Caki2 (cell line): ENCODE measurements around the gene SRSF7. TPM values are rescaled to one million over a fixed set of nuclear protein-coding genes. Genes with fewer than 3 reads are reported as not detected.
"Not testable (repeated sequence)": the region's sequence is repeated elsewhere in the genome, so short reads cannot be mapped to it uniquely, and the experiment has no call there.

Experiments used
- DNase-seq: peaks from one replicate; pipeline ENCODE4 v3.0.0-alpha.2; 2015; ENCODE audit warnings: low read depth
- in situ Hi-C: cut with HindIII; loops from 2 replicates; pipeline ENCODE4 v1.10.0; 2016; ENCODE audit warnings: low sequenced_read_pairs, low pct_unique_long_range_greater_than_20kb, mixed read lengths
- total RNA-seq: library from RNA; depleted of rRNA; stranded (reverse); fragments of >200 nt; shearing (Covaris generic); gene quantifications from 2 replicates; pipeline ENCODE4 v1.2.3, GENCODE V29; 2014; ENCODE audit warnings: low replicate concordance; rRNA removed

SRSF7 gene
- 145 and 165 TPM in 2 replicates for total RNA-seq

DNA sequence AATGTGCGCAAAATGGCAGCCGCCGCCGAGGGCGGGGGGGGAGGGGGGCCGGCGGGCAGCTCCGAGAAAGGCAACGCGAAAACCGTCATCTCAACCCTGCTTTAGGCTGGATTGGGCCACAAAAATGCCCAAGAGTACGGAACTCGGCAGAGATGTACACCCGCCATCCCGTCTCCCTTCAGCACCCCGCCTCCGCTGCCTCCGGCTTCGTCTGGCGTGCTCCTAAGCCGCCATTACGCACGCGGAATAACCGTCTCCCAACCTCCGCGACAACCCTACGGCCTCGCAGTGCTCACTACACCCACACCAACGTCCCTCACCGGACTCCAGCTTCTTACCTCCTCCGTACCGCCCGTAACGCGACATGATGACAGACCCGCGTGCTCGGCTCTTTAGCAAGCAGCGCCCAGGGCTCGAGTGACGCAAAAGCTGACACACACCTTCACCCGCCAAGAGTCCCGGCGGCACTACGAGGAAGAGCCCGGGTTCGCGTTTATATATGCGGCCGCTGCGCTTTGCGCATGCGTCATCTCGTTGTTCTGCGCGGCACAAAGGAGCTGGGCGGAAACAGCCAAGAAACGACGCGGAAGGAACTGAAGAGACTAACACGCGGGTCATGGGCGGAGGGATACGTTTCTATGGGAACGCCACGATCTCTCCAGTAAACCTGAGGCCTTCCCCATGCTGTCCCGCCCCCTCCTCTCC lies at the start of gene SRSF7:
Gene SRSF7, minus strand, starts transcription at position 471 of the 705 bp plus-strand sequence. Its CDS starts 105 bp downstream, at position 366.
- in situ Hi-C loops: no loop called here
- peak; percentile 97 for DNase-seq

DNA sequence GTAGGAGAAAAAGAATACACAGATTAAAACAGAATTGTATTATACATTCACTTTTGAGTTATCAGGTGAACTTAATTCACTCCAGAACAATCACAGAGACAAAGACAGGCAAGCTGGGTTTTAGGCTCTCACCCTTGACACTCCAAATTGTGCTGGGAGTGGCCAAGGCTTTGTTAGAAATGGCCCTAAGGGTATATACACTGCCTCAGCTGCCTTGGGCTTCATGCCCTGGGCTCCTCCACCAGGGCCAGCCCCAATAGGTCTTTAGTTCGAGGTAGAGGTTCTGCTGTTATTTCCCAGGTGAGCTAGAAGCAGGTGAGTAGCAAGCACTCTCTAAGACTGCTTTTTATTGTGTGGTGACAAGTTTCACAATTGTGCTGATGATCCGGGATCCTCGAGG lies 46.8 kb upstream of the SRSF7 start:
- in situ Hi-C loops: no loop called here
- DNase-seq: no peak

DNA sequence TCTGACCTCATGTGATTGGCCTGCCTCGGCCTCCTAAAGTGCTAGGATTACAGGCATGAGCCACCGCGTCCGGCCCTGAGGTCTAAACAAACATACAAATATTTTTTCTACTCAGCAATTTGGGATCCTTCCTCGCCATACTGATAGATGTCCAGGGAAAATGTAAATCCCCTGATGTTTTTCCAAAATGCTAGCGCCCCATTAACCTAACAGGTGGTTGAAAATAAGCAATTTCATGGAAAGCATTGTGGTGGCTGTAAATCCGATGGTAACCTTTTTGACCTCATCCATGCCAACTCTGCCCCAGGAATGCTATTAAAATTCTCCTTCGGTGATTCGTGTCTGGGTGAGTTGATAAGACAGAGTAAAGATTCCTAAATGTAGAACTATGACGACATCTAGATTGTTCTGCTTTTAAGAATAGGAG lies 46.1 kb upstream of the SRSF7 start:
- in situ Hi-C loops: no loop called here

DNA sequence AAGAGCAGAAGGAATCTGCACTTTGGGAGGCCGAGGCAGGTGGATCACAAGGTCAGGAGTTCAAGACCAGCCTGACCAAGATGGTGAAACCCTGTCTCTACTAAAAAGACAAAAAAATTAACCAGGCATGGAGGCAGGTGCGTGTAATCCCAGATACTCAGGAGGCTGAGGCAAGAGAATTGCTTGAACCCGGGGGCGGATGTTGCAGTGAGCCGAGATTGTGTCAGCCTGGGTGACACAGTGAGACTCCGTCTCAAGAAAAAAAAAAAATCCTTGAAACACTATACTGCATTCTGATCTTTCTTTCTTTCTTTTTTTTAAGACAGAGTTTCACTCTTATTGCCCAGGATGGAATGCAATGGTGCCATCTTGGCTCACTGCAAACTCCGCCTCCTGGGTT lies 43.9 kb upstream of the SRSF7 start:
- DNase-seq, in situ Hi-C loops: not testable (repeated sequence)

More for the DNA sequence above, 46.1 kb upstream of the SRSF7 start:
- DNase-seq: peak; percentile 91

DNA sequence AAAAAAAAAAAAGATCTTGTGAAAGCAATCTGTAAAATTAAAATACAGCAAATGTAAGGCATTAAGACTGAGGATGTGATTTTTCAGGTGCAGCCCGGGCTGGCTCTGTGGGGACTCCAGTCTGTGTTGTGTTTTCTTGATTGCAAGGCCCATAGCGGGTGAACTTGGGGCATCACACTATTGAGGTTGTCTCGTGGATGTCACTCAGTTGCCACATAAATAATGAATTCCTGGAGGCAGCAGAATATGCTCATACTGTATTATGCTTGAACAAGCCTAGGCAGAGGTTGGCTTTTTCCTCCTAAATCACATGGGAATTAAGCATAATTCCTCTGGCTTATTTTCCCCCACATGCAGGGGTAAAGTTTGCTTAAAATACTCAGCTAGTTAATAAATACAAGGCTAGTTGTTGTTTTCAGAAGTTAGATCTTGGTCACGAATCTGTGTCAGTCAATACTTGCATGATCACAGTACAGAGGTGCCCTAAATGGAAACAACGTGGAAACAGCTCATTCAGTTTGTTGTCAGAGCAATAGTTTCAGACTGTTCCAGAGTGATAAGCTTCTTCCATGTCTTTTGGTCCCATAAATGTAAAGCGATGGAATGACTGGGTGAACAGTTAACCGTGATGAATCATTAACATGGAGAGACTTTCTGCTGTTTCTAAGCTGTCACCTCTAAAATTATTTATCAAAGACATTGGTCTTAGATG lies 43.2 kb upstream of the SRSF7 start:
- in situ Hi-C loops: no loop called here

DNA sequence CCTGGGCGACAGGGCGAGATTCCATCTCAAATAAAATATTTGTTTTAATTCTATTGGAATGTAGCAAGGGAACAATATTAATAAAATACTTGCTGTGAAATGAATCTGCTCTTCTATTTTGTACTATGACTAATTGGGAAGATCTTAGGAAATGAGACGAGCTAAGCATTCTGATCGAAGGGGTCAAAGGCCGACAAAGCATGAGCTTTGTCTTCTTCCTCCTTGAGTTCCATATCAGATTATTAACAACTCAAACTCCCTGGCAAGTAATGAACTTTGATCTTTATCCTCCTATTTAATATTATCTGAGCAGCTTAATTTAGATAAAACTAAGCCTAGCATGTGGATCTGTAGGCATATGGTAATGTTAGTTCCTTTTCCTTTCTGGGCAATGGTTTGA lies 42.4 kb upstream of the SRSF7 start:
- no peak for DNase-seq
- in situ Hi-C loops: no loop called here

More for the DNA sequence above, 43.2 kb upstream of the SRSF7 start:
- peak; percentile 74 for DNase-seq

DNA sequence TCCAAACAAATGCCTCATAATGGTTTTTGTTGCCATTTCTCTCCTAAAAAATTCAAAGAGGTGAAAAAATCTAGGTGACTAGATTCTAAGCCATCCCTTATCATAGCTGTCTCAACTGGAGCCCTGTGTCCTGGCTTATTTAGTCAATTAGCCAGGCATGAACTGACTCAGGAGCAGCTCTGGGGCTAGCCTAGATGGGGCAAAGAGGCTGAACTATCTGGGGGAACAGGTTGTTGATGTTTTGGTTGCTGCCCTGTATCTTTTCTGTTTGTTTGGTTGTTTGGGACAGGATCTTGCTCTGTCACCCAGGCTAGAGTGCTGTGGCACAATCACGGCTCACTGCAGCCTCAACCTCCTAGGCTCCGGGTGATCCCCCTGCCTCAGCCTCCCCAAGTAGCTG lies 41.6 kb upstream of the SRSF7 start:
- DNase-seq: no peak
- in situ Hi-C loops: no loop called here

DNA sequence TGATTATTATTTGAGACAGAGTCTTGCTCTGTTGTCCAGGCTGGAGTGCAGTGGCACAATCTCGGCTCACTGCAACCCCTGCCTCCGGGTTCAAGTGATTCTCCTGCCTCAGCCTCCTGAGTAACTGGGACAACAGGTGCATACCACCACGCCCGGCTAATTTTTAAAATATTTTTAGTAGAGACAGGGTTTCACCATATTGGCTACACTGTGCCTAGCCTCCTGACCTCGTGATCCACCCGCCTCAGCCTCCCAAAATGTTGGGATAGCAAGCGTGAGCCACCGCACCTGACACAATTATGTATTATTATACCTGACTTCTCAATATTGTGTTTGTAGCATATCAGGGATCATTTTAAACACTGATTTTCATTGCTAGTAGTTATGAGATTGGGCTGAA lies 41.2 kb upstream of the SRSF7 start:
- in situ Hi-C loops, DNase-seq: not testable (repeated sequence)

DNA sequence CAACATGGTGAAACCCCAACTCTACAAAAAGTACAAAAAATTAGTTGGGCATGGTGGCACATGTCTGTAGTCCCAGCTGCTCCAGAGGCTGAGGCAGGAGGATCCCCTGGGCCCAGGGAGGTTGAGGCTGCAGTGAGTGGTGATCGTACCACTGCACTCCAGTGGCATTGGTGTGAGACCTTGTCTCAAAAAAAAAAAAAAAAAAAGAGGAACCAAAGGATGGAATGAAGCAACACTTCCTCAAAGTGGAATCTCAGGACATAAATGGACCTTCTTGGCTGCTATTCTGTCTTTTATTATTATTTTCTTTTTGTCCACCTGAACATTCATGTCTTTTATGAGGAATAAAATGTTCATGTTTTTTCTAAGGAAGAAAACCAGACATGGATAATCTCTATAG lies 40.6 kb upstream of the SRSF7 start:
- in situ Hi-C loops: no loop called here
- no peak for DNase-seq

DNA sequence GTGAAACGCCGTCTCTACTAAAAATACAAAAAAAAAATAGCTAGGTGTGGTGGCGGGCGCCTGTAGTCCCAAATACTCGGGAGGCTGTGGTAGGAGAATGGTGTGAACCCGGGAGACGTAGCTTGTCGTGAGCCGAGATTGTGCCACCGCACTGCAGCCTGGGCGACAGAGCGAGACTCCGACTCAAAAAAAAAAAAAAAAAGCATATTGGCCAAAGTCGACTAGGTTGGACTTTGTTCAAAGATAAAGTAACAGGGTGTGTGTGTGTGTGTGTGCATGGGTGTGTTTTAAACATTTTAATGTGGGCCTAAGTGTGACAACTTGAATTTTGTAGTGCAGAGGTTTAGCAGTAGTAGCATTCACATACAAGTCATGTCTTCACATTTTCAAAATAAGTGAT lies 38.5 kb upstream of the SRSF7 start:
- in situ Hi-C loops: no loop called here

DNA sequence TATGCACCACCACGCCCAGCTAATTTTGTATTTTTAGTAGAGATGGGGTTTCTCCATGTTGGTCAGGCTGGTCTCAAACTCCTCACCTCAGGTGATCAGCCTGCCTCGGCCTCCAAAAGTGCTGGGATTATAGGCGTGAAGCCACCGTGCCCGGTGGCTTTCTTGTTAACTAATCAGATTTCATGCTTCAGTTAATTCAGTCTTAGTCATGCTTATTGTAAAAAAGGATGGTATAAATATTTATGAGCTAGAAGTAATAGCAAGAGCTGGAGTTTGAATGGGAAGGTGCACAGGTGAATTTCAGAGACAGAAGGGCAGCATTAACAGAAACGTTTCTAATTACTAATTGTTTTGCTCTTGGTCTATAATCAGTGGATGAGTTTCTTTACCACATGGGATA lies 37.1 kb upstream of the SRSF7 start:
- in situ Hi-C loops: no loop called here
- peak; percentile 80 for DNase-seq

More for the DNA sequence above, 38.5 kb upstream of the SRSF7 start:
- no peak for DNase-seq

DNA sequence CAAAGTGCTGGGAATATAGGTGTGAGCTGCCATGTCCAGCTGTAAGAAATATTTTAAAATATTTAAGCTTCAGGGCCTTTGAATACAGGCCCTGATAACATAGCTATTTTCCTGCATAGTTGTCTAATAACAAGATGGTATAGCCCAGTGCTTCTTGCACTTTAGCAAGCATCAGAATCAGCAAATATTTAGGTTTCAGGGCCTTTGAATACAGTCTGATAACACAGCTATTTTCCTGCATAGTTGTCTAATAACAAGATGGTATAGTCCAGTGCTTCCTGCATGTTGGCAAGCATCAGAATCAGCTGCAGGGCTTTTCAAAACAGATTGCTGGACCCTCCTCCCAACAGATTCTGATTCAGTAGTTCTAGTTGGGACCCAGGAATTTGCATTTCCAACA lies 32.4 kb upstream of the SRSF7 start:
- in situ Hi-C loops: no loop called here
- DNase-seq: no peak

DNA sequence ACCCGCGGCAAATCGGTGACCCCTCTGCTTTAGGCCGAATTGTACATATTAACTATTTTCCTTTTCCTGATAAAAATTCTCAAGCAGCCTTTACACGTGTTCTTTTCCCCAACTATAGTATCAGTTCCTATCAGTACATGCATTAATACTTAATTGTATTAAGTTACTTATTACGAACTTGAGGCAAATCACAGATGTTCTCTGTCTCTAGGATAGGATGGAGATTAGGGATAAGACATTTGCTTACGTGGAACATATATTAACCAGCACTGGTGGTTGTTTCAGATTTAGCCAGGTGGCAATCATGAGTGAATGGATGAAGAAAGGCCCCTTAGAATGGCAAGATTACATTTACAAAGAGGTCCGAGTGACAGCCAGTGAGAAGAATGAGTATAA lies 27.5 kb upstream of the SRSF7 start:
- DNase-seq: no peak
- in situ Hi-C loops: no loop called here

DNA sequence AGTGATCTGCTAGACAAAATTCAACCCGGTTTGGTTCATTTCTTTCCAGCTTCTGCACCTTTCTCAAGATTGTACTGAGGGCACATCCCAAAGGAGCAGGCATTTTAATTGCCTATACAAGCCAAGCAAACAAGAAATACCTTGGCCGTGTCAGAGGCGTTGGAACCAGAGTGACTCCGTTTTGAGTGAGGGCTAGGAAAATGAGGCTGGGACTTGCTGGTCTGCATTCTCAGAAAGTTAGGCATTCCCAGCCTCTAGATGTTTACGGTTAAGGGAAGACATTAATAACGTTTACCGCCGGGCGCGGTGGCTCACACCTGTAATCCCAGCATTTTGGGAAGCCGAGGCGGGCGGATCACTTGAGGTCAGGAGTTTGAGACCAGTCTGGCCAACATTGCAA lies 25.4 kb upstream of the SRSF7 start:
- DNase-seq: no peak
- in situ Hi-C loops: no loop called here

DNA sequence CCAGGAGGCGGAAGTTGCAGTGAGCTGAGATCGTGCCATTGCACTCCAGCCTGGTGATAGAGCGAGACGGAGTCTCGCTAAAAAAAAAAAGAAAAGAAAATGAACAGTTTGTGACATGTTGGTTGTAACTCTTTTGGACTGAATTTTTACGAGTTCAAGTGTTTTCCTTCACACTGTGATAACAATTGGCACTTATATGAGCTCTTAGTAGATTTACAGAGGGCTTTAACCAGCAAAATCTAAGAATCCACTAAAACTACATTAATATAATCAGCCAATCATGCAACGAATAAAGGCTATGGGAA lies 24.7 kb upstream of the SRSF7 start:
- in situ Hi-C loops: no loop called here
- no peak for DNase-seq

DNA sequence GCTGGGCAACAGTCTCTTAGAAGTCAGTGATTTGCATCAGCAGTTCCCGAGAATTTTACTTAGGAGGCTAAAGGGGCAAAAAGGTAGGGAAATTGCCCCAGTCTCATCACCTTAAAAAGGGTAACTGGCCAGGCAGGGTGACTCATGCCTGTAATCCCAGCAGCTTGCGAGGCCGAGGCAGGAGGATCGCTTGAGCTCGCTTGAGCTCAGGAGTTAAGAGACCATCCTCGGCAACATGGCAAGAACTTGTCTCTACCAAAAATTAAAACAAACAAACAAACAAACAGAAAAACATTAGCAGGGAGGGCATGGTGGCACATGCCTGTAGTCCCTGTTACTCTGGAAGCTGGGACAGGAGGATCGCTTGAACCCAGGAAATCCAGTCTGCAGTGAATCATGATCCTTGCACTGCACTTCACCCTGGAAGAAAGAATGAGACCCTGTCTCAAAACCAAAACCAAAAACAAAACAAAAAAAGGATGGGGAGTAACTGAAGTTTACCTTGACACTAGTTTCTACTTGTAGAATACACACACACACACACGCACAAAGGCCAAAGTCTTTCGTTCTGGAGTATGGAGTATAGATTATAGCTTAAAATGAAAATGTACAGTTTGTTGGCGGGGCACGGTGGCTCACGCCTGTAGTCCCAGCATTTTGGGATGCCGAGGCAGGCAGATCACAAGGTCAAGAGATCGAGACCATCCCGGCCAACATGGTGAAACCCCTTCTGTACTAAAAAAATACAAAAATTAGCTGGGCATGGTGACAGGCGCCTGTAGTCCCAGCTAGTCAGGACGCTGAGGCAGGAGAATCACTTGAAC lies 24.1 kb upstream of the SRSF7 start:
- in situ Hi-C loops: no loop called here
- no peak for DNase-seq

DNA sequence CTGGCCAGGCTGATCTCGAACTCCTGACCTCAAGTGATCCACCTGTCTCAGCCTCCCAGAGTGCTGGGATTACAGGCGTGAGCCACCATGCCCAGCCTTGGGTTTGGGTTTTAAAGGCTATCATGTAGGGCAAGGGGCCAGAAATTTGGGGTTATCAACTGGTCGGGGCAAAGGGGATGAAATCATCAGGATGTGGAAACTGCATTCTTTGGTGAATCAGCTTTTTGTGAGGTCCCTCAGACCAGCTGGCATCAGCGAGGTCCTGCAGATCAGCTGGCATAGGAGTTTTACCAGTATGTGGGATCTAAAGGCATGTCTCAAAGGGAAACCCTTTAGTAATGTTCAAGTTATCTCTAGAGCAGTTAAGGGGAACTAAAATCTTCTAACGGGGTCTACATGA lies 20.5 kb upstream of the SRSF7 start:
- in situ Hi-C loops: no loop called here

DNA sequence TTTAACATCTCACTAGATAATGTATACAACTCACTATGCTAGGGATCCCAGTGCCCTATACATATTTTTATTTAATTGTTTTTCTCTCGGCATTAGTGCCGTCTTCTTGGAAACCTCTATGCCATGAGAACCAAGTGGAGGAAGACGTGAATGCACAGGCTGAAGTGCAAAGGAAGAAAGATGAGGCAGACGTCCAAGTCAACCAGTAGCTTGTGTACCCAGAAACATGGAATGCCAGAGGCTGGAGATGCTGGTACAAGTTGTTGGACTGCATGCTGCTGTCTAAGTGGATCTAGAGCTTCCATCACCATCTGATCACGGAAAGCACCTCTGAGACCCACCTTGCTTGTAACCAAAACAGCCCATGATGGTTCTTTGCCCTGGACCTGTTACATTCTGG lies 14.4 kb upstream of the SRSF7 start:
- no peak for DNase-seq

More for the DNA sequence above, 20.5 kb upstream of the SRSF7 start:
- DNase-seq: no peak

DNA sequence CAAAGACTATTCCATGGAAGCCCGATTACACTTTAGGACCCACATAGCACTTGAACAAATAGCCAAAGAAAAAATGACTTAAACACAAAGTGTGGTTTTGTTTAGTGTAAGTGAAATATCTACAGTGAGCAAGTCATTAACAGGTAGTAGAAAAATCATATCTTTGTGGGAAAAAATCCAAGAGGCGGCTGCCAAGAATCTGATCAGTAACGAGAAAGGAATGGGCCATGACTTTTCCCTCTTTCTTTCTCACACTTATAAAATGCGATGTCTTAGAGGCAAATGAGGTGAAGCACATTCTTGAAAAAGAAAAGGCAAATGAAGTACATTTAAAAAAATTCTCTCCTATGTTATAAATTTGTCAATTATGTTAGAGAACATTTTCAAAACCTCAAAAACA lies 14.0 kb upstream of the SRSF7 start:
- DNase-seq: no peak

More for the DNA sequence above, 14.4 kb upstream of the SRSF7 start:
- in situ Hi-C loops: no loop called here

More for the DNA sequence above, 14.0 kb upstream of the SRSF7 start:
- in situ Hi-C loops: no loop called here
